ENCODE data around the gene EMP2.
A peak's percentile ranks its signal among the peaks of the same experiment; 100 is the strongest.
"Not testable (repeated sequence)": the region's sequence is repeated elsewhere in the genome, so short reads cannot be mapped to it uniquely, and the experiment has no call there.

Gene EMP2

GRCh38 chr16:10578474-10579316 lies 1.7 kb downstream of the EMP2 start:
- no peak for DNase-seq (ENCODE audit: low spot score)

GRCh38 chr16:10577305-10578202 lies 2.8 kb downstream of the EMP2 start:
- no peak for DNase-seq (ENCODE audit: low spot score)

GRCh38 chr16:10576390-10577304 lies 3.8 kb downstream of the EMP2 start:
- DNase-seq (ENCODE audit: low spot score), result no peak

GRCh38 chr16:10575506-10576130 lies 4.8 kb downstream of the EMP2 start:
- no peak for DNase-seq (ENCODE audit: low spot score)

GRCh38 chr16:10572611-10573010 lies 7.8 kb downstream of the EMP2 start:
- no peak for DNase-seq (ENCODE audit: low spot score)

GRCh38 chr16:10571354-10571753 lies 9.0 kb downstream of the EMP2 start:
- no peak for DNase-seq (ENCODE audit: low spot score)

GRCh38 chr16:10569621-10570020 lies 10.8 kb downstream of the EMP2 start:
- no peak for DNase-seq (ENCODE audit: low spot score)

GRCh38 chr16:10566613-10567012 lies 13.8 kb downstream of the EMP2 start:
- no peak for DNase-seq (ENCODE audit: low spot score)

- DNase-seq (ENCODE audit: low spot score), result no peak
These were observed 15.2 kb downstream of the EMP2 start for GRCh38 chr16:10565167-10565566.

- no peak for DNase-seq (ENCODE audit: low spot score)
These were observed 15.8 kb downstream of the EMP2 start for GRCh38 chr16:10564591-10564990.

- no peak for DNase-seq (ENCODE audit: low spot score)
These were observed 18.0 kb downstream of the EMP2 start for GRCh38 chr16:10562361-10562899.

- DNase-seq (ENCODE audit: low spot score), result no peak
These were observed 19.0 kb downstream of the EMP2 start for GRCh38 chr16:10561425-10561824.

GRCh38 chr16:10561001-10561400 lies 19.4 kb downstream of the EMP2 start:
- no peak for DNase-seq (ENCODE audit: low spot score)

GRCh38 chr16:10559792-10560191 lies 20.6 kb downstream of the EMP2 start:
- not testable (repeated sequence) for DNase-seq (ENCODE audit: low spot score)

- no peak for DNase-seq (ENCODE audit: low spot score)
These were observed 21.4 kb downstream of the EMP2 start for GRCh38 chr16:10558746-10559641.

GRCh38 chr16:10558305-10558704 lies 22.1 kb downstream of the EMP2 start:
- no peak for DNase-seq (ENCODE audit: low spot score)

GRCh38 chr16:10557750-10558149 lies 22.6 kb downstream of the EMP2 start:
- DNase-seq (ENCODE audit: low spot score), result no peak

GRCh38 chr16:10556236-10556635 lies 24.2 kb downstream of the EMP2 start:
- DNase-seq (ENCODE audit: low spot score), result no peak

- DNase-seq (ENCODE audit: low spot score), result no peak
These were observed 25.8 kb downstream of the EMP2 start for GRCh38 chr16:10554569-10554968.

GRCh38 chr16:10552998-10553491 lies 27.4 kb downstream of the EMP2 start:
- DNase-seq (ENCODE audit: low spot score), result peak; percentile 55
